IPS-NIHi7 (cell line): Measurements from ENCODE around the gene CARMIL1.
A peak's percentile ranks its signal among the peaks of the same experiment; 100 is the strongest.

Experiments
- DNase-seq: peaks from one replicate; pipeline ENCODE4 v3.0.0; 2012; ENCODE audit warnings: mixed read lengths; ENCODE audit errors: extremely low spot score

The CARMIL1 gene

DNA sequence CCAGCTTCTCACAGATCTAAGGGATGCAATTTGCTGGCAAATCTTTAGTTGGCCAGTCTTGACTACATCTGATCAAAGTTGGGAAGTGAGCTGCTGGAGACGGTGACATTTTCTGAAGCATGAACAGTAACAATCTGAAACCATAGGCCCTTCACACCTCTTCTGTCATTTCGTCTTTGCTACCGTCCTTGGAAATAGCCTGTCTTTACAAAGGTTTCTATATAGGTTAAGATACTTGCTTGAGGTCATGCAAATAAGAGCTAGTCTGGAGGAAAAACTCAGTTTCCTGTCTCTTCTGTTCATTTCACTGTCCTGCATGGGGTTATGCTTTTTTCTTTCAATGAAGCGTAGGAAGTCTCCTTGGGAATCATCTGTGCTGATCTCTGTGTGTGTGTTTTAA, 55.6 kb downstream of the CARMIL1 start:
- no peak for DNase-seq

DNA sequence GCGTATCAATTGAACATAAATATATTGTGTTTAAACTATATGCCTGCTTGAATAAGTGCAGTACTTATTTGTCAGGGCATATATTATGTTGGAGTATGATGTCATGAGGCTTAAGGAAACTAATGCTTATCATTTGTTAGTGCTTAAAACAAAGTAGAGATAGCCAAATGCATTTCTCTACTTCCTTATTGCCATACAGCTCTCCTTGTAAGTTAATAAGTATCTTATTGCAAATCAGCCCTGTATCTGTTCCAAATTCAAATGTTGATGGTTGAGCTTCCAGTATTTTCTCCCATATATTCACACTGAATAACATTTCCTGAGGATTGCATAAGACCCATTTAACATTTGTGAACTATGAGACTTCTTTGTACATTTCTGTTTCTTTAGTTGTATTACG, 57.8 kb downstream of the CARMIL1 start:
- no peak for DNase-seq

DNA sequence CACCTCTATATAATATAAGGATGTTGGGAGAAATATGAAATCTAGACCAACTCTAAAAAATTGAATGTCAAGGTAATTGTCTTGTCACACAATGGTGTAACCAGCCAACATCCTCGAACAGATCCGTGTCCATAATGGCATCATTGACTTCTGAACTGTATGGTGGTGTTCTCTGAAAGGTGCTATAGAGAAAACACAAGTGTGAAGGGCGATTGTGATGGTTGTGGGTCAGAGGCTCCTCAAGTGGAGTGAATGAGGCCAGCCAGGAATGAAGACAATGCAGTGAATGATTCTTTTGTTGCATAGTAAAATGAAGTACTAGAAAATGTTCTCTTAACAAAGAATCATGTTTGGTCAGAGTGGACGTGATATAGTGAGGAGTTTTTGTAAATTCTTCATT, 58.3 kb downstream of the CARMIL1 start:
- no peak for DNase-seq

DNA sequence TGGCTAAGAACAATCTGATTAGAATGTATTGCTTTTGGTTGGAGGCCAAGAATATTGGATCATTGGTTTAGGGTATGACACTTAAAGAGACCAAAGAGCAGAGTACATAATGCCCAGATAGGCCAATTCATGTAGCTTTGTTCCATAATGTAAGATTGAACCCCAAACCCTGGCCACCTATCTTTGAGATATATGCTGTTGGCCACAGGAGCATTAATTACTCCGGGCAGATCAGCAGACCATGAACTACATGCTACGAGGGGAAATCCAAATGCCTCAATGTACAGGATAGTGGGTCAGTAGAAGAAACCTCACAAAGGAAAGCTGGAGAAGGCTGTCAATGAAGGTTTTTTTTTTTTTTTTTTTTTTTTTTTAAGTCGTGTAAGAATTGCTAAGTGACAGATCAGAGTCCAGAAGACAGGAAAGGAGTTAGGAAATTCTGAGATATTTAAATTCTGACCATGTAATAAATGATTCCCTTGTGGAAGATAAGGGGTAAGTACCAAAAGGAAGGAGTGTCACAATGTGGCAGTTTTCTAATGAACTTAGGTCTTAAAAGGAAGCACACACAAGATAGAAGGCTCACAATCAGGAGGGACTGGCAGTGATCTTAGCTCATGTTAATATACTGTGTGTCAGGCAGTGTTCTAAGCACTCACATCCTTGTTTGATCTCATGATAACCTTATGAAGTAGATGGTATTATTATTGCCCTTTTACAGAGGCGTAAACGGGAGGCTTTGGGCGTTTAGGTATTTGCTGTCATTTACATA, 61.4 kb downstream of the CARMIL1 start:
- DNase-seq: no peak

DNA sequence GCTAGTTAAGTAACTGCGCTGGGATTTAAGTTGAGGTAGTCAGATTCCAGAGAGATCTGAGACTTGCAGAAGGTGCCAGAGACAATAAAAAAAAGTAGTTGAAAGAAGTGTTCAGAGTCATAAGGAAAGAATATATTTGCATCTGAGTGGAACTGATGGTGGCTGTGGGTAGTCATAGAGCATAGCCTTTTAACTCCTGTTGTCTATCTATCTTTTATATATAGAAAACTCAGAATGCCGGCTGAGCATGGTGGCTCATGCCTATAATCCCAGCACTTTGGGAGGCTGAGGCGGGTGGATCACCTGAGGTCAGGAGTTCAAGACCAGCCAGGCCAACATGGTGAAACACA, 62.0 kb downstream of the CARMIL1 start:
- DNase-seq: no peak

DNA sequence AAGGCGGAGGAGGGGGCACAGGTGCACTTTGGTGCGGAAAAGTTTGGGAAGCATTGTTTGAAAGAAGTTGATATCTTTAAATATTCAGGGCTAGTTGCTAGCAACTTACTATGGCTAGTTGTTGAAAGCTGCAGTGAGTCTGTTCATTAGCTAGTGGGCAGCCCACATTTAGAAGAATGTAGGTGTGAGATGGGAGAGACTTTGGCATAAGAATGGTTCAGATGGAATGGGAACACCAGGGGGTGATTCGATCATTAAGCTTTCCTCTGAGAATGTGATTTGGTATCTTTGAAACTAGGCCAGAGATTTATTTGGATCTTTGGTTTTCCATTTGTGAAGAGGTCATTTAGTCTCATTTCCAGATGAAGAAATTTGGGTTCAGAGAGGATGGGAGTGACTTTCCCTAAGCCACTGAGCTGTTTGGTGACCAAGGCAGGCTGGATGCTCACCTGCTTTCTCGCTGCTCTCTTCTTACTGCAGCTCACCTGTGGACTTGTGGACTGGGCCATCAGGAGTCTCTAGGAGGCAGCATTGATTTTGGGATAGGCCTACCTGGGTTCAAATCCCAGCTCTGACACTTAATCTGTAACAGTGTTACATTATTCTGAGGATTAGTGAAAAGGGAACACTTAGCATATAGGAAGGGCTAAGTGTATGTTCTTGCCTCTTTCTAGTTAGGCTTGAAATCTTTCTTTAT, 62.9 kb downstream of the CARMIL1 start:
- DNase-seq: peak; percentile 49

DNA sequence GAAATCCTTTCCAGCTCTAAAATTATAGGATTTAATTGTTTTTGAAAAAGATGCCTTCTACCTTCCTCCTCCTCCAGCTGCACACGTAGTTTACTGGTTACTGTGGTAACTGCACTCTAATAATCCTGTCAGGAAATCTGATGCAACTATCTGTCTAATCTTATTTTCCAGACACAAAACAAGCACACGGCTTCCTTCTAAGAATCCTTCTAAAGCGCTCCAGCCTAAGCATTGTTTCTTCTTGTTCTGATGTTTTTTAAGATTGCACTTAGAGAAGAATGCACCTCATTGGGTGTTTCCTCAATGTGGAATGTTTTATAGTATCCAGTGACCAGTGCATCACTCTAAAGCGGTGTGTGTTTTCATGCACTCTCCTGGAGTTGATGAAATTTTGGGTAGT, 63.6 kb downstream of the CARMIL1 start:
- DNase-seq: no peak

DNA sequence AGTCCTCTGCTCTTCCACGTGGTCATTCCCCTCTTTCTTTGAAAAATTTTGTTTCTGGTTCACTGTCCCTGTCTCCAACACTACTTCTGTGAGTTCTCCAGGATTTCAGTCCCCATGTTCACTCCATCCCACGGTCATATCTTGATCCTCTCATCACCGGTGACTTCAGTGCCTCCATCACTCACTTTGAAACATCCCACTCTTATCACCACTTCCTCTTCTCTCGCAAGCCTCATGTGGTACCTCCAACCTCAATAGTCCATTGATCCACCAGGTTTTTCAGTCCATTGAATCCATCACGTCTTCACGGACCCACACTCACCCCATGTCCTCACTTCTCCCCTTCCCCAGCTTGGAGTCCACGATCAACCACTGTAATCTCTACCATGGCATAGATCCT, 64.8 kb downstream of the CARMIL1 start:
- DNase-seq: no peak

DNA sequence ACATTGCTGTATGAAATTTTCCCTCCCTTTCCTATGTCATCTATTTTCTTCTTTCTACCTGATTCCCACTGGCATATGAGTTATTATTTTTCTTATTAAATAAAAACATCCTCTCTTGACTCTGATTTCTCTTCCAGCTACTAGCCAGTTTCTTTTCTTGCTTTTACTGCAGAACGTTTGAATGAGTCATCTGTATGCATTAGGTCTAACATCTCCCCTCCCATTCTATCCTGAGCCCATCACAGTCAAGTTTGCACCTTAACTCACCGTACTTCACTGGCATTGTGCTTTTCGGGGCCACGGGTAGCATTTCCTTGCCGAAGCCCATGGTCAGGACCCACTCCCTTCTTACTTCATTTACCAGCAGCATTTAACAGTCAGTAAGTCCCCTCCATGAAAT, 65.7 kb downstream of the CARMIL1 start:
- no peak for DNase-seq

DNA sequence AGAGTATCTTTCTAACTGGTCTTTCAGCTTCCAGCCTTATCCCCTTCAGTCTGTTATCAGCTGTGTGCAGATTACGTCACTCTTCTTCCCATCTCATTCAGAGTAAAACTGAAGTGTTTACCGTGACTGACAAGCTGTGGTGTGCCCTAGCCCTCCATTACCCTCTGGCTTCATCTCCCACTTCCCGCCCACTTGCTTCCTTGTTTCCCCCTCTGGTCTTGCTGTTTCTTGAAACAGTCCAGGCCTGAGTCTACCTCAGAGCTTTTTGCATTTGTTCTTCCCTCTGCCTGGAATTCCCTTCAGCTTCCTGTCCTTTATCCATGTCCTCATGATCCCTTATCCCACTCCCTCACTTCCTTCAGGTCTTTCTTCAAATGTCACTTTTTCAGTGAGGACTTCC, 66.9 kb downstream of the CARMIL1 start:
- no peak for DNase-seq

DNA sequence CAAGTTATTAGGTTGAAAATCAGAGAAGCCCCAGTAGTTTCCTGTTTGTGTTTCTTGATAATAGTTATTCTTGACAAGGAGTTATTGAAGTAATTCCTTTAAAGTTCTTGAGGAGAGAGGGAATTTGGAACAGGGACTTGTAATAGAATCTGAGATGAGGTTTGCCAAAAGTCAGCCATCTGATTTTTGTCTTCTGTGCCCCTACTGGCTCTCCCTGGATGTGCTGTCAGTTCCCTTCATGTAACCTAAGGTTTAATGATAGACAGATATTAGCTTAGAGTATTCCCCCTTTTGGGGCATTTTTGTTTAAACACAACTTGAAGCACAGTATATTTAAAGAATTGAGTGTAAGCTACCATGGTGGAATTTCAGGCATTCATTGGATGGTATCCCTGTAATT, 71.4 kb downstream of the CARMIL1 start:
- no peak for DNase-seq

DNA sequence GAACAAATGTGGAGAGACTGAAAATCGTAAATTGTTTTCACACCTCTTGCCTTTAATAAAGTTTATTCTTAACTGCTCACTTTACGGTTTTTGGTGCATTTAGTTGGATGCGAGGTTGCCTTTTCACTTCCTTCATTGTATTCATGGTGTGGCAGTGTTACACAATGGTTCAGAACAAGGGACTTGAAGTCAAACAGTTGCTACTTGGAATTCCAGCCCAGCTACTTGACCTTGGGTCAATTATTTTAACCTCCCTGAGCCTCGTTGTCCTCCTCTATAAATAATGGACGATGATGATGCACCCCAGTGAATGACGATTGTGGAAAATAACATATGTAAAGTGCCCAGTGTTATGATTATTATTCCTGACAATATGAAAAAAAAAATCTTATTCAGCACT, 72.3 kb downstream of the CARMIL1 start:
- DNase-seq: no peak

DNA sequence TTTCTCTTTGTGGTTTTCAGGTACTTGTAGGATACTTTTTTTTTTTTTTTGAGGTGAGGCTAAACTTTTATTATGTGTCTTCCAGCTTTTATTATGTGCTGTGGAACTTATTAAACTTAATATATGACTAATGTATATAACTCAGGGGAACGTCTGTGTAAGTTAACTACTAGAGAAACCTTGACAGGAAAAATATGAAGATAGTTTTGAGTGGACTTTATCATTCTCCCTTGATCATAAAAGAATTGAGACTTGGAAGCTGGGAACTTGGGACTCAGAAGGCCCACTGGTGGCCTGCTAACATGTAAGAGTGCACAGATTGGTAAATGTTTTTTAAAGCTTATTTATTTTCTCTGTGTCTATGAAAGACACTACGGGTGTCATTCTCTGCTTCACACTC, 73.1 kb downstream of the CARMIL1 start:
- DNase-seq: no peak

DNA sequence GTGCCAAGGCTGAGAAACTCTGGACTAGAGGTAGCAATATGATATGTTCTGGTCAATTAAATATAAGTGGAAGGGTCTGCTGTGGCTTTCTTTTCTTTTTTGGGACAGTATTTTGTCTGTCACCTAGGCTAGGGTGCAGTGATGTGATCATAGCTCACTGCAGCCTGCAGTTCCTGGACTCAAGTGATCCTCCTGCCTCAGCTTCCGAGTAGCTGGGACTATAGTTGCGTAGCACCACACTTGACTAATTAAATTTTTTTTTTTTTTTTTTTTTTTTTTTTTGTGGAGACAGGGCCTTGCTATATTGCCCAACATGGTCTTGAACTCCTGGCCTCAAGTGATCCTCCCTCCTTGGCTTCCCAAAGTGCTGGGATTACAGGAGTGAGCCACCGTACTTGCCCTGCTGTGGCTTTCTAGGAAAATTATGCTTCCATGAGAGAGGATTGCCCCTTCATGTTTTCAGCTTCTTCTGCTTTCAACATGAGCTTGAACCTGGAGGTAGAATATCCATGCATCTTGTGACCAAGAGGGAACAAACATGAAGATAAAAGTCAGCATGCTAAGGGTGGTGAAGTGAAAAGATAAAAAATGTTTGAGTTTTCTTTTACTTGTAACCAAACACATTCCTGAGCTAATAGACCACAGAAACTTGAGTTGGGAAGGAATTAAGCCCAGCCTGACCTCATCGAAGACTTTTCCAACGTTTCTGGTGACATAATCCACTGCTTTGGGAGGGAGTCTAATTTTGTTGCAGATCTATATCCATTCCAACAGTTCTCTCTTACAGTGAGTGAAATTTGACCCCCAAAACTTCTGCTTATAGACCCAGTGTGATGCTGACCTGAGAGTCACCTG, 75.1 kb downstream of the CARMIL1 start:
- no peak for DNase-seq

DNA sequence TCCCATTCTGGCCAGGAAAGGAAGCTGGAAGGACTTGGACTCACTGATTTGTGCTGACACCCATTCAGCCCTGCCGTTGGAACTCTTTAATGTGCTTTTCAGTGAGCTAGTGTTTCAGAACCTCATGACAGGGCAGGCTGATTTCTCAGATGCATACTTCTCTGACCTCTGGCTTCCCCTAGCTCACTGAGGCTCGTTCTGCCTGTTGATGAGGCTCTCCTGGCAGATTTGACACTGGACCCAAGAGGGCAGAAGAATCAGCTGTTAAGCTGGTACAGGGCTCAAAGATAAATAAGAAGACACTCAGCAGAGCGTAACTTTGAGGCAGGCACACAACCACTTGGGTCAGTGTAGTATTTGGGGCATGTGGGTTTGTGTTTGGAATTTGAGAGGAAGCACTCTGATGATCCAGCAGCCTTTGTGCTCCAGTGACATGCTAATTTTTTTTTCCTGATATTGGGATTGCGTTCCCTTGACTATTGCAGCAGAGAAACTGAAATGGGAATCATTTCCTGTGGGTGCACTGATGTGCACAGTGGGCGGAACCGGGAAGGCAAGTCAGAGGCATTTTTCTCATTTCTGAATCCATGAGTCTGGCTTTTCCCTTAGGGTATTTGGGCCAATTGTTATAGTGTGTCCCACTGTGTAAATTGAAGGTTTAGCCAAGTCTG, 80.2 kb downstream of the CARMIL1 start:
- DNase-seq: no peak

DNA sequence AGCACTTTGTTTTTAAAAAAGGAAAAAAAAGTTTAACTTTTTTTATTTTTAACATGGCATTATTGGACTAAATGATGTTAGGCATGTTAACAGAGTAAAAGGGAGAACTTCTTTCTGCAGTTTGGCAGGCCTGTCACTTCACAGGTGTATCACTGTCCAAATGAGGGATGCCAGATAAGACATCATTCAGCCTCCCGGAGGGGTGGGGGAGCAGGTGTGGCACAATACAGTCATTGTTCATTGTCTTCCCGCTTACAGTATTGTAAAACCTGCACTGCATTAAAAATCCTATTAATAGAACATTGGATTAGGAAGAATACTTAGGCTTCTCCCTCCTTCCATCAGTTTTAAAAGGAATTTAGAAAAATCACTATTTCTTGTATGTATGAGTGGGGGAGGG, 80.7 kb downstream of the CARMIL1 start:
- no peak for DNase-seq

DNA sequence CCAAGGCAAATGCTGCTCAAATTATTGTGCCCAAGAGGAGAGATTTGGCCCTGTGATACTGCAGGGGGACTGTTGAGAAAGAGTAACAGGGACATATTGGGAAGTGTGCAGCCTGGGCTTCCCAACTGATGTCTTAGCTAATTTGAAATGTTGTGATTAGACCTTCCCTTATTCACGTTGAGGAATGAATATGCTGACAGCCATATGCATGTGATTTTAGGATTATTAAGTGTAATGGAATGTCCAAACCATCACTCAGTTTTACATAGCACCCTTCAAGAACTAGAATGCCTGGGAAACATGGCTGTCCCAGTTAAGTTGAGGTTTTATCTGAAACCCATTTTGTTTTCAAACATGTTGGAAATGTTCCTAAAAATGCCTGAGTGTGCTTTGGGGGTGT, 81.4 kb downstream of the CARMIL1 start:
- DNase-seq: no peak

DNA sequence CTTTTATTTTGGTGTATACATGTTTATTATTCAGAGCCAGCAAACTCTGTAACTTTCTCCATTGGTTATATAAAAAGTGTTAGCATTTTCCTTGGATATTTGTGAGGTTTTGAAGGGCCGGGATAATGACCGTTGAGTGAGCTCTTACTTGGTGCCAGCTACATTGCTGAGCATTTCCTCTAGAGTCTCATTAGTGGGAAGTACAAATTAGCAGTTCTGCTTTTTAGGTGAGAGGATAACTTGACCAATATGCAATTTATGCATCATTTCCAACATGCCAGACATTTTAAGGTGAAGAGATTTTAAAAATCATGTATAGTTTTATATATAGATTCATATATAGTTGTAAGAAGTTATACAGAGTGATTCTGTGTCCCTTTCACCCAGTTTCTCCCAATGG, 84.3 kb downstream of the CARMIL1 start:
- no peak for DNase-seq

DNA sequence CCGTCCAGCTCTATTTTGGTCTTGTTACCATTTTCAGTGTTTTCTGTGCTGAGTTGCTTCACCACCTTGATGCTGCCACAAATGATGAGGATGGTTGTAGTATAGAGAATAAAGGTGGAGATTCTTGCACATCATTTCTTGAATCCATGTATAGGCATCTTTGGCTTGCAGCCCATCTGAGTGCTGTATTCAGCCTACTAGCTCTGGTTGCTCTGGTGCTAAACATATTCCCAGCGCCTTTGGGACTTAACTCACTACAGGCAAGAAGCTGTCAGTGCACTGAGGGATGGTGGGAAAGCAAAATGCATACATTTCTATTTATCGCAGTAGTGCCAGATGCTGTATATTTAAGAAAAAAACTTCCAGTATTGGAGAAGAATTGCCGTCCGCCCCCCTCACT, 86.0 kb downstream of the CARMIL1 start:
- DNase-seq: no peak

DNA sequence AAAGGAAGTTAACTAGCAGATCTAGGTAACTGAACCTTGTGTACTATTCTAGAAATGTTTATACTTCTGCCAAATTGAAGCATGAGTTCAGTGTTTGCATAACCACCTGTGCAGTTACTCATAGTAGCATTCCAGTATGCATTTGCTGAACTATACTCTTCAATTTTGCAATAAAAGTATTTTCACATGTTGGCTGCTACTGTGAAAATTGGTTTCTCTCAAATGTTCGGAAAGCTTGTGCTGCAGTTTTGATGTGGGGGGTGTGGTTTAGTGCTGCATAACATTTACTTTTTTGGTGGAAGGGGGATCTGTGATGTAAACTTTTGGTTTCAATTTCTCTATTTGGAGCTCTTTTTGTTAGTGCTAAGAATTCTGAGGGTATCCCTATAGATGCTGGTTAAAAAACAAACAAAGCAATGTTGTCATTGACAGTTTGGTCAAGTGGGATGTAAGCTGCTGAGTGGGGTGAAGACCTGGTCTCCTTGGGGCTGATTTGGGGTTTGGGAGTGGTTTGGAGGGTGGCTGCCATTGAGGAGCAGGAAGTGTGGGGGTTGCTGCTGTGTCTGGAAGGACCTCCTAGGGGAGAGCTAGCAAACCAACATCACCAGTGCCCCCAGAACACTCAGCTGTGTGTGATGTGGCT, 87.8 kb downstream of the CARMIL1 start:
- no peak for DNase-seq

DNA sequence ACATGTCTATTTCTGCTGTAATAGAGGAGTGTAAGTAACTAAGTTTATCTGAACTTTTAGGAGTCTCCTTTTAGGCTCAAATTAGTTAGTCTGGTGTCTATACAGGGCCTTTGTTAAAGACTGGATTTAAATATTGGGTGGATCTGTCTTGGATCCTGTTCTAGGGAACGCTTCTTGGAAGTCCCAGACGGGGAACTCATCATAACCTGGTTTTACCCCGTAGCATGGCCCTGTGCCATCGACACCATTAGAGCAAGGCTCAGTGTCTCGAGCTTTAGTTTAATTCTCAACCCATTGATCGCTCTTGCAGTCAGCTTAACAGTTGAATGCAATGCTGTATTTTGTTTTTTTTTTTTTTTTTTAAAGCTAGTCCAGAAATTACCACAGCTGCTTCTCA, 89.9 kb downstream of the CARMIL1 start:
- DNase-seq: no peak
